T-helper 2 cell (primary cell): ENCODE measurements around the gene SPATC1L.
"Not testable (repeated sequence)": the region's sequence is repeated elsewhere in the genome, so short reads cannot be mapped to it uniquely, and the experiment has no call there.

ENCODE experiments used
- DNase-seq, 5 experiments: peaks; one replicate each; pipeline versions ENCODE4 v3.0.0 to v3.0.0-alpha.2; 2012 to 2022
- total RNA-seq, 2 donors: gene quantifications; one replicate each; lab custom pipeline; 2026; lab: John Stamatoyannopoulos, UW

Gene SPATC1L
- total RNA-seq: 2.2 to 5.9 reads per million in 2 donors

DNA sequence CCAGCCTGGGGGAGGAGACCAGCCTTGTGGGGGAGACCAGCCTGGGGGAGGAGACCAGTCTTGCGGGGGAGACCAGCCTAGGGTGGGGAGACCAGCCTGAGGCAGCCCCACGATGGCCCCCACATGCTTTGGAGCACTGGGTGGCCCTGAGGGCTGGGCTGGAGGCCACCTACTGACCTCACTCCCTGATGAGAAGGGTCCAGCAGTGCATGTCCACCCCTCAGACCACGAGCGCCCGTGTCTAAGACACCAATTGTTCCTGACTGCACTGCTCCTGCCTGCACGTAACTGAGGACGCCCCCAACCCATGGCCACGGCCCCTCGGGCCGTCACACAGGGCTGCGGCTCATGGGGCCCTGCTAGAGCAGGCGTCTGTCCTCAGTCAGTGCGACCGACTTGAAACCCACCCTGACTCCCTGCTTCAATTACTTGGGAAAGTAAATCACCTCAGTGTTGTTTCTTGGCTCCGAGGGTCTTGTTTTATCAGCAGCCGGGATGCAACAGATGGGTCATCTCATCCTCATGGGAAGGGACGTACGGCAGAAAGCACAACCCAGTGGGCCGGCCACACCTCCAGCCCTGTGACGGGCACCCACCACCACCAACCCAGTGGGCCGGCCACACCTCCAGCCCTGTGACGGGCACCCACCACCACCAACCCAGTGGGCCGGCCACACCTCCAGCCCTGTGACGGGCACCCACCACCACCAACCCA is at the start of gene SPATC1L:
Gene SPATC1L, minus strand, starts transcription at position 550 of the 715 bp plus-strand sequence. CDS start 1,643 bp downstream, outside the sequence.
- DNase-seq: peak in 2 of 5 experiments; percentile 34 to 44

DNA sequence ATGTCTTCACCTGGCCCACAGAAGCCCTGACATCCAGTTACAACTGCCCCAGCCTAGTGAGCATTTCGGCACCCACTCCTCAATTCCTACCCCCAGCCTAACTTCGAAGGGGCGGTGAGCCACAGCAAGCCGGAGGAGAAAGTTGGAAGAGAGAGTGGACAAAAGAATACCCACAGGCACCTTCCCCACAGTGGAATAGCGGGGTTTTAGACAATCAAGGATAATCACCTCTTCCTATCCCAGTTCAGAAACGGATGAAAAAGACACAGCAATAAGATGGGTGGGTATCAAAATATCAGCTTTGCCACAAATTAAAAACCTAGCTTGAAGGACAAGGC is 45.6 kb upstream of the SPATC1L start:
- no peak for DNase-seq

DNA sequence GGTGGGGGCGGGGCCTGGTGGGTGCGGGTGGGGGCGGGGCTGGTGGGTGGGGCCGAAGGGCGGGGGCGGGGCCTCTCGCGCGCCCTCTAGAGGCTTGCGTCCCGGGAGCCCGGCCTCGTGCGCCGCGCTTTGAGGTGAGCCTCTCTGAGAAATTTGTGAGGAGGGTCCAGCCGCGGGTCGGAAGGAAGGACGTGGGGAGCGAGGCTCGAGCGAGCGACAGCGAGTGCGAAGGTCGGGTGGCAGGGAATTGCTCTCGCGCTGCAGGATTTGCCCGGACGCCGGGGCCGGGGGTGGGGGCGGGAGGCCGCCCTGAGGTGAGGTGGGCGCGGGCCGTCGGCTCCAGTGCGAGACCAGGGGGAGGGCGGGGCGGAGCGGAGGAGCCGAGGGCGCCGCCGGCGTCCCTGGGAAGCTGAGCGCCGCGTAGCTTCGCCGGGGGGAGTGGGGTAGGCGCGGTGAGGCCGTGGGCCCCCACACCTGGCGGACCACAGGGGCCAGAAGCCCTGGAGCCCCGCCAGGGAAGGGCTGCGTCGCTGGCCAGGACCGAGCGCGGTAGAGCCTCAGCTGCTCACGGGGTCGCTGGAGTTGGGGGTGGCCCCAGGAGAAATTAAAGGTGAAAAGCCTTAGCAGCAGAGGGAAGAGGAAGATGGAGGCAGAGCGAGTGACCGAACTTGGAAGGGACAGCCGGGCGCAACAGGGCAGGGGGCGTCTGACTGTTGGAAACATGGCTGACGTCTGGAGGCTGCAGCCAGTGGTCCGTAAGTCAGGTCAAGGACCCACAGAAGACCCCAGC is 45.1 kb upstream of the SPATC1L start:
- peak in 3 of 5 experiments; percentile 29 to 51 (median 33) for DNase-seq

DNA sequence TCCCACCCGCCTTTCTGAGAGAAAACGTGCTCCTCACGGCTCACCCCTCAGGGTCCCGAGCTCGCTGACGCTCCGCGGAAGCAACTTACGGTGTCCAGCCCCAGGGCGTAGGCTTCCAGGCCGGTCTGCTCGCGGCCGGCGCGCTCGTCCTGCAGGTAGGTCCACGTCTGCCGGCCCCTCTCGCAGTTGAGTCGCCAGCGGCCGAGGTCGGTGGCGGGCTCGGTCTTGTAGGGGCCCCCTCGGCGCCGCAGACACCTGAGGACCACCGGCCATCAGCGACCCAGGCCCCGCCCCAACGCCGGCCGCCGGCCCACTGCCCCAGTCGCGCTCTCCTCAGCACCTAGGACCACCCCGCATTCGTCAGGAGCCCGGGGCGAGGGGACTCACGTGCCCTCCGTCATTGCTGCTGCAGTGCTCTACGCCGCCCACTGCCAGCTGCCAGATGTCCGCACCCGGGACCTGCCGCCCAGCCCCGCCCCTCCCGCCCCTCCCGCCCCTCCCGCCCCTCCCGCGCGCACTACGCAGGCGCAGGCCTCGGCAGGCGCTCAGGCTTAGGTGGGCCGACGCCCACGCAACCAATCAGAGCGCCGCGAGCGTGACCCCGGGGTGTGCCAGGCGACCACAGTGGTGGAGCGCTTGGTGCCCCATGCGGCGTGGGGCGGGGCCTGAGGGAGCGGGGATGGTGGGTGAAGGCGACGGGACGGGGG is 44.2 kb upstream of the SPATC1L start, which contains the start of gene LSS:
Gene LSS, minus strand, starts transcription at position 430 of the 707 bp plus-strand sequence. Its CDS starts 29 bp downstream, at position 401.
- DNase-seq: peak; percentile 89 to 99 (median 98)

DNA sequence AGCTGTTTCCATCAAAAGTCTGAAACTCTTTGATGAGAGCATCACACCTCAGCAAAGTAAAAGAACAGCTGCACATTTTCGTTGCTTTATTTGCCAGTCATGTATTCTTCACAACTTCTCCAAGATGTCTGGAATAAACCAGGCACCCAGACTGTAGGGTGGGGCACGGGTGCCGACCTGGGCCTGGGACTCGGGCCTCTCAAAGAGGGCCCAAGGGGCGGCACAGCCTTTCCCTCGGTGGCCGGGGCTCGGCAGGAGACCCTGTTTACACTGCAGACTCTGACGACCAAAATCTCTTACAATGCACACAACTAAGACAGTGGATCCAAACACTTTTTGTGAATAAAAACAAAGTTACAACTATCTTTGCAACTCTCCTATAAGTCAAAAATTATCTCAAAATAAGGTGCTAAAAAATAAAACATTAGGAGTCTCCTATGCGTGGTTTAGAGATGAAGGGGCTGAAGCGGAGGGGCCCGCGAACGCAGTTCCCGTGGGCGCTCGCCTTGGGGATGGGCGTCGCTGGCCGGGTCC is 43.6 kb upstream of the SPATC1L start:
- no peak for DNase-seq

DNA sequence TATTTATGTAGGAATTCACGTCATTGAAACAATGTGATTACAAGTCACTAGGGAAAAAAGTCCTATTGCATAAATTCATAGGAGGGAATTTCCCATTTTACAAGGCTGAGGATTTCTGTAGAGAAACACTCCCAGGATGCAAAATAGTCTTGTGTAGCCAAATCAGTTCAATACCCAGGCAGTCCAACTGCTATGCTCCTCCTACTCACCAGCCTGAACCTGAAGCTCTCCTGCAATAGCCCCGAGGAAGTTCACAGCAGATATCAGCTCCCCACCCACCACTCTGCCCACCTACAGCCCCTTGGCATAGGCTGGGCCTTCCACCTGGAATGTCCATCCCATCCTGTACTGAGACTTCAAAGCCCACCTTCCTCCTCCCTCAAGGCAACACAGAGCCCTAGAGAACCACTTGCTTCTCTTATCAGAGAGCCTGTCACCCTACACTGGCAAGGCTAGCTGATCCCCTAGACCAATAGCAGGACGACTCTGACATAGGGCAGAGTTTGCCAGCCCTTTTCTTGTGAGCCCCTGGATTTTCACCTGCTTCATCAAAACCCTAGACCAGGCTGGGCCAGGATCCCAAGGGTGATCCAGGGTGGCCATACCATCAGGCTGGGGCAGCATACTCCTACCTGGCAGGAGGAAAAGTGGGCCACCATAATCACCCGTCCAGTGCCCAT is 42.8 kb upstream of the SPATC1L start:
- DNase-seq: peak in 1 of 5 experiments; percentile 26

DNA sequence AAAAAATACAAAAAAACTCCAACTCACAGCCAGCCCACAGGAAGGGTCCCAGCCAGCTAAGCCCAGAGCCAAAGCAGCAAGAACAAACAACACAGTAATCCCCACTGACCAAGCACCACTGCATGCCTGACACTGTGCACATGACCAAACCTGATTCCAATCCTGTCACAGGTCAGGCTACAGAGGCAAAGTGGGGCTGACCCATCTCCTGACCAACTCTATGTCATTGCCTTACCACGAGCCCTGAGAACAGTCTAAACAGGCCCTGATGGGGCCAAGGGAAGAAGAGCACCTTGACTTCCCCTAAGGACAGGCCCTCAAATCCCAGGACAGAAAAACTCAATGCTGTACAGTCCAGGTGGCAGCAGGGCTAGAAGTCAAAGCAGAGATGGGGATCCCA is 41.9 kb upstream of the SPATC1L start:
- no peak for DNase-seq

DNA sequence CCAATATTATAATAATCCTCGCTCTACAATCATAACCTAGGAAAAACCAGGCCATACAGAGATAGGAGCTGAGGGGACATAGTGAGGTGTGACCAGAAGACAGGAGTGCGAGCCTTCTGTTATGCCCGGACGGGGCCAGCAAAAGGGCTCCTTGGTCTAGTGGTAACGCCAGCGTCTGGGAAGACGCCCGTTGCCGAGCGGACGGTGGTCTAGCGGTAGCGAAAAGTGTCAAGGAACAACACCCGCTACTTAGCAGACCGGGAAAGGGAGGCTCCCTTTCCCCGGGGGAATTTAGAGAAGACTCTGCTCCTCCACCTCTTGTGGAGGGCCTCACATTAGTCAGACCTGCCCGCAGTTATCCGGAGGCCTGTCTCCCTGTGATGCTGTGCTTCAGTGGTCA is 39.4 kb upstream of the SPATC1L start:
- DNase-seq: not testable (repeated sequence)

DNA sequence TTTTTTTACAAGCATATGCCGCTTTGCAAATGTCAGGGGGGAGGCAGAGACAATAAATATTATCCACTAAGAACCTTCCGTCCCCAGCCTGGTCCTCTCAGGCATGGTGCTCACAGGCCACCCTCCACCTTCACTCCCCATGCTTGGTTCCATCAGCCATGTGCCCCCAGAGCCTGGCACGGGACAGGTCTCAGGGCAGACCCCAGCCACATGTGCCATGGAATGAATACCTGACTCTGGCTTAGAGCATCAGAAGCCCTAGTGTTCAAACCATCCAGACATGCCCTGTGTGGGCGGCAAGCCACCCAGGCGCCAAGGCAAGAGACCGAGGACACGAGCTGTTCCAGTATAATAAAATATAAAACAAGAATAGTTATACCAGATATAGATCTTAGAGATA is 39.0 kb upstream of the SPATC1L start:
- DNase-seq: no peak

DNA sequence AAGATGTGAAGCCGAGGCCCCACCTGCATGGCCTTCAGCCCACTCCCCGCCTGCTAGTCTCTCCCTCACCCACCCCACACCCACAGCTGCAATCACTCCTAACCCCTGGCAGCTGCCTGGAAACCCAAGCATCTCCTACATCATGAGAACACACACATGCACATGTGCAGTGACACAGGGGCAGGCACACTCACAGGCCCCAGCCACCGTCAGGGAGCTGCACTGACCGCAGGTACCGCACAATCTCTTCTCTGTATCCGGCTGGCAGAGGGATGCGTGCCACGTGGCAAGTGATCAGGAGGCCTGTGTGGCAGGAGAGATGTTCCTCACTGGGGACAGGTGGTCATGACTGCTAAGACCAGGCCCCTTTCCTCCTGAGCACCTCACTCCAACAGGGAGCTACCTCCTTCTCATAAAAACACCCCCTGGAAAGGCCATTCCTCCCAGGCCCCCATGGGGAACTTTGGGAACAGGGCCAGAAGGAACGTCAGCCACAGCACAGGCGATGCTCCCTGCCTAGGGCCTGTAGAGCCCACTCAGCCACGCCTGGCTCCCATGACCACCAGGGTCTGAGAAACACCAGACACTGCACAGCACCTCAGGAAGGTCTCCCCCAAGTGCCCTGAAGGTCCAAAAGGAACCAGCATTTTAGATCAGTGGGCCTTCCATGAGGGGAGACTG is 38.3 kb upstream of the SPATC1L start:
- no peak for DNase-seq

DNA sequence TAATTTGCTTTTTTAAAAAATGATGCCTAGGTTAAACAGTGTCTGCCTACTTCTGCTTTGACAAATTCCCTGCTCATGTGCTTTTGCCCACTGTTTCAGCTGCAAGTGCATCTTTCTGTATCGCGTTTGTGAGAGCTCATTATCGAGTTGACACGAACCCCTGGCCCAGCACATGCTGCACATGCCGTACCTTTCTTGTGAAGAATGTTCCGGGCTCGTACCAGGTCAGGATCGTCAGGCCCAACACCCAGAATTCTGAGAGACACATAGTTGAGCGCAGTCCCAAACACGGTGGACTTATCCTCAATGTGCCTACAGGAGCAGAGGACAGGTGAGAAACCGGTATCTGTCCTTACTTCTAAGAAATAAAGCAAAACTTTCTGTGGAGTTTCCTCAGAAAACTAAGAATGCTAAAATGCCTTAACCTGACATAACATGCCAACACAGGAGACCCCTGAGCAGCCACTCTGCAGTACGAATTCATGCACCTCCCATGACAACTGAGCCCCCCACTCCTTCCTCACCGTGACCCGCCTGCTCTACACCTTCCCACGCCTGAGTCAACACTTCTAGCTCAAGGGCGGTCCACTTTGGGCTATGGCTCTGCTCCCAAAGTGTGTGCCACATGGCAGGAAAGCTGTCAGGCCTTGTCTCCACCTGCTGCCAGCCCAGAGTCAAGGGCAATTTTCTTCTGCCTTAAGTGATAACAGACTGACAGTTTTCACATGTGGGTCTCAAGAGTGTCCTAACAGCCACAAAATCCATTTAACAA is 37.6 kb upstream of the SPATC1L start:
- DNase-seq: no peak

DNA sequence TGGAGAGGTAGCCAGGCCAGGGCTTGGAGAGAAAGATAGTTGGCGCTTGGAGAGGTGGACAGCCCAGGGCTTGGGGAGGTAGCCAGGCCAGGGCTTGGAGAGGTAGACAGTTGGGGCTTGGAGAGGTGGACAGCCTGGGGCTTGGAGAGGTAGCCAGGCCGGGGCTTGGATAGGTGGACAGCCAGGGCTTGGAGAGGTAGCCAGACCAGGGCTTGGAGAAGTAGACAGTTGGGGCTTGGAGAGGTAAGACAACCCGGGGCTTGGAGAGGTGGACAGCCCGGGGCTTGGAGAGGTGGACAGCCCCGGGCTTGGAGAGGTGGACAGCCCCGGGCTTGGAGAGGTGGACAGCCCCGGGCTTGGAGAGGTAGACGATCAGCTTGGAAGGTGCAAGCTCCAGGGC is 36.6 kb upstream of the SPATC1L start:
- no peak for DNase-seq

DNA sequence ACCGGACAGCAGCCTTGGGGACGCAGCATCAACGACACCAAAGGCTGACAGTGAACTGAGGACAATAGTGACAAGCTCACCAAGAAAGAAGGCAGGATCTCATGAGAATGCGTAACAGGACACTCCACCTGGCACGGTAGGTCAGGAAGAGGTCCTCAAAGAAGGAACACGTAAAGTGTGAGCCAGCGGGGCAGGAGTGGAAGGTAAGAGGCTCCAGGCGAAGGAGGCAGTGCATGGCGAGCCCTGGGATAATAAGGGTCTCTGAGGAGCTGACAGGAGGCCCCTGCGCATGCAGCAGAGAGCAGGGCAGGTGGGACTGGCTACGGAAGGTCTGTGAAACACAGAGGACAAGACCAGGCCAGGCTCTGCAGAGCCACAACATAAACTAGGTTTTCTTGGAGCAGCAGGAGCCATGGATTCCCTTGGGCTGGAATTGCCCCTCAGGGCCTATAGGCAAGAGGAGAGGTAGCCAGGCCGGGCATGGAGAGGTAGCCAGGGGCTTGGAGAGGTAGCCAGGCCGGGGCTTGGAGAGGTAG is 36.1 kb upstream of the SPATC1L start:
- no peak for DNase-seq

DNA sequence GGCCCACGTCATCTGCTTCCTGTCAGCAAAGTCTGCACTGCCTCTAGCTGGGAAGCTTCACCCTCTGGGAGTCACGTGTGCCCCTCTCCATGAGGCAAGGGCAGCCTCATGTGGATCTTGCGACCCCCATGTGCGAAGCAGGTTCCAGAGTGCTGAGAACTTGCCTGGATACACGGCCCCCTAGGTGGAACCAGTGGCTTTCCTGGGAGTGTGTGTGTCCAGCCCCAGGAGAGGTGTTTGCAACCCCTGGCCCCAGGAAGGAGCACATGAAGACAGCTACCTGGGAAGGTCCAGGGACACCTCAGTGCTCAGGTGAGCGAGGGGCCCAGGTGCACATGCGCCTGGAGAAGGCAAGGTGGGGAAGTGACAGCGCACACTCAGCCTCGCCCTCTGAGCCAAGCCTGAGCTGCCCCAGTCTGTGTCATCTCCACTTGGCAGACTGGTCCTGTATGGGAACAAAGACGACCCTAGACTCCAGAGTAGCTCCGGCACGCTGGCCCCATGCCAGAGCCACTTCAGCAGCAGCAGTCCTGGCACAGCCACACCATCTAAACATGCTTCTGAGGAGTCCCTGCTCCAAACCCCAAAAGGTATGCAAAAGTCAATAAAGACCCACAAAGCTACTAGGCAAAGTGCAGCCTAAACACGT is 35.5 kb upstream of the SPATC1L start:
- no peak for DNase-seq

DNA sequence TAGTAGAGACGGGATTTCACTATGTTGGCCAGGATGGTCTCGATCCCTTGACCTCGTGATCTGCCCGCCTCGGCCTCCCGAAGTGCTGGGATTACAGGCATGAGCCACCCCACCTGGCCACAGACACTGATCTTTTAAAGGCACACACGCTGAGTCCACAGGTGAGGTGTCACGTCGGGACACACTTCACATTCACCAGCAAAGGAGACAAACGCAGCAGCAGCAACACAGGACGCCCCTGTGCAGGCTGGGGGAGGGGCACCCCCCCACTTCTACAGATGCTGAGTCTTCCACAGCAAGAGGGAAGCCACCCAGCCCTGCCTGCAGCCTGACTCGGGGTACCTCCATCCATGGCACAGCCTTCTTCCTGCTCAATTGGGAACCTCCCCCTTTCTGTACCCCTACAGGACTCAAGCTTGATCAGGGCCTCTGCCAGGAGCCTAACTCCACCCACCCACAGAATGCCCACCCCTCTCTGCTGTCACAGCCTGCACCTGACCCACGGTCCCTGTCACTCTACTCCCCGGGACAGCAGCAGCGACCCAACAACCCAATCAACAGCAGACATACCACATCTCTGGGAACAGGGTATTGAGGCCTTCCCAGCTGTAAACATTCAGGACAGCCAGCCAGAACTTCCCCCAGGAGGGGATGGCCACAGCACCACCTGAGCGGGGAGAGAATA is 34.8 kb upstream of the SPATC1L start:
- no peak for DNase-seq

DNA sequence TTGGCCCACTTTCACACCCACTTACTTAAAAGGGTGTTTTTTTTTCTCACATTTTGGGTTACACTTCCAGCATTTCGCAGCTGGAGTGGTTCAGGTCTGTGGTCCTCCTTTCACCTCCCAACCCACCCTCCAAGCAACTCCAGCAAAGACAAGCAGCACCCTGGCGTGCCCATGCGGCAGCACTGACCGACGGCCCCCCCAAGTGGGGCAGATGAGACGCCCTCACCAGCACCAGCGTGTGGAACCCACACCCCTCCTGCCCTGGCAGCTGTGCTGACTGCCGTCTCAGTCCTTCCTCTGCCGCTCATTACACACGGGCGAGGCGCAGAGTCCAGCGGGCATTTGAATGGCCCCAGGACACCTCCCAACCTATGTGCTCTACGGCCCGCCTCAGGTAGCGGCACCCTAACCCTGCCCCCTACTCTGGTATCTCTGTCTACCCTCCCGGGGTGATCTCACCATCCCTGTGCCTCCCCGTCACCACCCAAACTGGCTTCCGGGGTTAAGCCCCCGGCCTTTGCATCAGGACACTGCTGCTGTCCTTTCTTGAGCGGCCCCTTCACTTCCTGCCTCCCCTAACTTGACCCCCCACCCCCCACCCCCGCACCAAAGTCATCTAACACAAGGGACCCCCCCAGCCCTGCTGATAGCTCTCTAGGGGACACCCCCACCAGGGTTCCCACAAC is 33.4 kb upstream of the SPATC1L start:
- no peak for DNase-seq

DNA sequence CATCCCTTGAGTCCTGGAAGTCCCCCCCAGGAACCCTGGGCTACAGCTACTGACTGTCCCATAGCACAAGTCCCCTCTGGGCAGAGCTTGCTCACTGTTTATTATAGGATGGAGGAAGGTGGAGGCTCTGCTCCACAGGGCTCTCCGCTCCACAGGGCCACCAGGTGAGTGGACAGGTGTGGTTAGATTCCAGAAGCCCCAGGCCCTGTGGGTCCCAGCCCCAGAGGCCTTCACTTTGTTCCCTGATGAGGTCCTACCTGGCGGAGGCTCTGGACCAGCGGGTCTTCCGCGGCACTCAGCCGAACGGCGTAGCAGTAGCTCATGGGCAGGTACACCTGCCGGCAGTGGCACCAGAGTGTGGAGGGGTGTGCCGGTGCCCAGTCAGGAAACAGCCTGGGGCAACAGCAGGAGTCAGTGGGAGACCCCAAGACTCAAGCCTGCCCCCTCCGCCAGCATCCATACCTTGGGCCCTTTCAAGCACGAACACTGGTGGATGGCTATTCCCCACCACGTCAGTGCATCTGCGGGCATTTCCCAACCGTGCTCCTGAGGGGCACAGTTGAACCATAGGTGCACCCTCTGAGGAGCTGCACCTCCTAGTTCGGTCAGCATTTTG is 32.0 kb upstream of the SPATC1L start:
- no peak for DNase-seq

DNA sequence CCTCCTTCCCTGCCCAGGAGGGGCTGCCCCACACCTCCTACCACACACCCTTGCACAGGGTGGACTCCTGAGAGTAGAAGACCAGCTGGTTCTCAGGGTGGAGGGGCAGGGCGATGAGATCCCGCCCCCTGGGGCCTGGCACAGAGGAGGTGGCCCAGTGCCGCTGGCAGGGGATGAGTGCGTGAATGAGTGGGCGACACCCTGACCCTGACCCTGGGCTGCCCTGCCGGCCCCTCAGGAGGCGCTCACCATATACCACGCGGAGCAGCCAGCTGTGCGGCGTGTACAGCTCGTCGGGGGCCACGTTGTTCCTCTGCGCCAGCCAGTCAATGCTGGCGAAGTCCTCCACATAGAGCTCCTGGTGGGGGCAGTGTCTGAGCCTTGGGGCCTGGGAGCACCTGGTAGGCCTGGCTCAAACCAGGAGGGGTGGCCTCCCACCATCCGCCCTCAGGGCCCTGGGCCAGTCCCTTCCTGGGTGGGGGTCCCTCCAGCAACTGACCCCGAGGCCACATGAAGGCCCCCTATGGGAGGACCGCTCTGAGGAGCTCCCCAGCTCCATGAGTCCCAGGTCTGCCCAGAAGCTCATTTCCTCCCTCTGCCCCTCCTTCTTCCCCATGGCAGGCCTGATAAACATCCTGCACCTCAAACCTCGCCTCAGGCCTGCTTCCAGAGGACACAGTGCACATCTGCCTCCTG is 31.3 kb upstream of the SPATC1L start:
- no peak for DNase-seq
